NCI-H82 treated with DMSO at 0.1 percent for 48 hours (cell line): Measurements from ENCODE around the gene ARL6IP4.

Experiments used
- DNase-seq: peaks from one replicate; lab custom pipeline; 2025; ENCODE audit not compliant: unreplicated experiment; lab: John Stamatoyannopoulos, UW

Gene ARL6IP4

GRCh38 chr12:122989874-122990419, 9.5 kb downstream of the ARL6IP4 start:
- no peak for DNase-seq

- no peak for DNase-seq
Measured at GRCh38 chr12:122990561-122990960, 10.1 kb downstream of the ARL6IP4 start.

GRCh38 chr12:122990961-122991622, 10.6 kb downstream of the ARL6IP4 start:
- no peak for DNase-seq

GRCh38 chr12:122991623-122992275, 11.3 kb downstream of the ARL6IP4 start:
- no peak for DNase-seq

- DNase-seq: no peak
Measured at GRCh38 chr12:122992386-122992785, 11.9 kb downstream of the ARL6IP4 start.

GRCh38 chr12:122994140-122994675, 13.7 kb downstream of the ARL6IP4 start:
- no peak for DNase-seq

GRCh38 chr12:122994781-122995502, 14.5 kb downstream of the ARL6IP4 start:
- no peak for DNase-seq

GRCh38 chr12:122995503-122996187, 15.2 kb downstream of the ARL6IP4 start:
- DNase-seq: no peak

GRCh38 chr12:122996188-122996601, 15.7 kb downstream of the ARL6IP4 start:
- DNase-seq: no peak

- no peak for DNase-seq
Measured at GRCh38 chr12:122996621-122997342, 16.3 kb downstream of the ARL6IP4 start.

GRCh38 chr12:122997343-122998250, 17.1 kb downstream of the ARL6IP4 start:
- no peak for DNase-seq

- DNase-seq: no peak
Measured at GRCh38 chr12:122998316-122998715, 17.8 kb downstream of the ARL6IP4 start.

- no peak for DNase-seq
Measured at GRCh38 chr12:122999196-122999946, 18.9 kb downstream of the ARL6IP4 start.

GRCh38 chr12:122999986-123000420, 19.5 kb downstream of the ARL6IP4 start:
- DNase-seq: no peak

GRCh38 chr12:123000578-123000977, 20.1 kb downstream of the ARL6IP4 start:
- no peak for DNase-seq

- no peak for DNase-seq
Measured at GRCh38 chr12:123001464-123001863, 21.0 kb downstream of the ARL6IP4 start.

- no peak for DNase-seq
Measured at GRCh38 chr12:123003257-123003656, 22.8 kb downstream of the ARL6IP4 start.

- DNase-seq: no peak
Measured at GRCh38 chr12:123004287-123004686, 23.8 kb downstream of the ARL6IP4 start.
